Measurements from ENCODE around the gene TPCN1.

The TPCN1 gene

GRCh38 chr12:113293100-113293499 lies 71.8 kb downstream of the TPCN1 start:
- TF ChIP-seq CTCF (conservative IDR thresholded peaks at IDR 0.05; ENCODE audit: low read length): no peak
- no peak overlapping the region for H3K4me3 ChIP-seq (ENCODE audit: low read length)
- no peak for DNase-seq (ENCODE audit: low read depth)

GRCh38 chr12:113295886-113296556 lies 74.8 kb downstream of the TPCN1 start:
- no peak overlapping the region for H3K4me3 ChIP-seq (ENCODE audit: low read length)
- DNase-seq (ENCODE audit: low read depth): no peak
- TF ChIP-seq CTCF (conservative IDR thresholded peaks at IDR 0.05; ENCODE audit: low read length): no peak

GRCh38 chr12:113296557-113297213 lies 75.4 kb downstream of the TPCN1 start:
- H3K4me3 ChIP-seq (ENCODE audit: low read length): no peak overlapping the region
- DNase-seq (ENCODE audit: low read depth): no peak
- TF ChIP-seq CTCF (conservative IDR thresholded peaks at IDR 0.05; ENCODE audit: low read length): no peak

- no peak for TF ChIP-seq CTCF (conservative IDR thresholded peaks at IDR 0.05; ENCODE audit: low read length)
- no peak for DNase-seq (ENCODE audit: low read depth)
- H3K4me3 ChIP-seq (ENCODE audit: low read length): no peak overlapping the region
These were observed 75.9 kb downstream of the TPCN1 start for GRCh38 chr12:113297214-113297587.

GRCh38 chr12:113297621-113298471 lies 76.6 kb downstream of the TPCN1 start:
- no peak overlapping the region for H3K4me3 ChIP-seq (ENCODE audit: low read length)
- no peak for DNase-seq (ENCODE audit: low read depth)
- no peak for TF ChIP-seq CTCF (conservative IDR thresholded peaks at IDR 0.05; ENCODE audit: low read length)

GRCh38 chr12:113298472-113298817 lies 77.2 kb downstream of the TPCN1 start:
- no peak for DNase-seq (ENCODE audit: low read depth)
- TF ChIP-seq CTCF (conservative IDR thresholded peaks at IDR 0.05; ENCODE audit: low read length): no peak
- H3K4me3 ChIP-seq (ENCODE audit: low read length): no peak overlapping the region
